ENCODE results near the gene GDF7. TPM values are rescaled to one million over a fixed set of nuclear protein-coding genes. Genes with fewer than 3 reads are reported as not detected.

GDF7 gene
- total and polyA plus RNA-seq, 12 donors, result 0.10 to 1.2 (median 0.58) TPM

DNA sequence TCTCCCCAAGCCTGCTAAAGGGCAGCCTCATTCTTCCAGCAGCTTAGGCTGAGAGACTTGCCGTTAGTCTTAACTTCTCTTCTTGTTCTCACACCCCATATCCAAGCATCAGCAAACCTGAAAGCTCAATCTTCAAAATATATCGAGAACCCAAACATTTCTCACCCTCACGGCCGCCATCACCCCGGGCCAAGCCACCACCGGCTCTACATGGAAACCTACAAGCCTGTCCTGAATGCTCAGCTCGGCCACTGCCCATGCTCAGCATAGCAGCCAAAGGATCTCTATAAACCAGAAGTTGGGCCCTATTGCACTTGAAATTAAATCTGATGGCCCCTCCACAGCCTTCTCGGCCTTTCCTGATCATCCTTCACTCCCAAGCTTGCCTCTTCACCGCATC lies 18.1 kb upstream of the GDF7 start:
- H3K4me3 ChIP-seq, result no peak overlapping the region
- WGBS, 2 donors, result 95 to 96% methylated on average over 9 of the region's 9 CpGs
- H3K36me3 ChIP-seq, result peaks cover 0 to 30% (median 12%) of the 10 kb centered on the region in 9 donors
- no peak overlapping the region for H3K27ac ChIP-seq
- DNase-seq, result no peak
- no peaks in the 10 kb centered on the region for H3K27me3 ChIP-seq
- no peak for TF ChIP-seq CTCF (IDR thresholded peaks at IDR 0.05)
- ATAC-seq, result no peak
- intact Hi-C loops (cut with DNase I), result no loop called here
- no peaks in the 10 kb centered on the region for H3K9me3 ChIP-seq
- peaks cover 3 to 39% (median 35%) of the 10 kb centered on the region in 9 donors for H3K4me1 ChIP-seq

- DNase-seq (no peak), ATAC-seq (no peak)
- TF ChIP-seq CTCF (IDR thresholded peaks at IDR 0.05), result no peak
- intact Hi-C loops (cut with DNase I), result no loop called here
- 82 to 90% methylated on average over 11 of the region's 11 CpGs for WGBS, 2 donors
- H3K36me3 ChIP-seq, result peaks cover 0 to 23% (median 8%) of the 10 kb centered on the region in 9 donors
- H3K4me3 ChIP-seq, result peak overlapping the region in 5 of 10 donors; percentile 72 to 99 (median 91)
- peaks cover 3 to 39% (median 35%) of the 10 kb centered on the region in 9 donors for H3K4me1 ChIP-seq
- no peaks in the 10 kb centered on the region for H3K9me3 ChIP-seq
- H3K27ac ChIP-seq, result no peak overlapping the region
- H3K27me3 ChIP-seq, result no peaks in the 10 kb centered on the region
These were observed 17.4 kb upstream of the GDF7 start for GRCh38 chr2:20649576-20649975.

- Histone ChIP-seq H3K36me3 (peaks cover 0 to 19% (median 4%) of the 10 kb centered on the region in 9 donors), H3K9me3 (no peaks in the 10 kb centered on the region), H3K4me3 (peak overlapping the region; percentile 72 to 99 (median 94)), H3K27ac (peak overlapping the region in 2 of 10 donors; percentile 91 to 97), H3K4me1 (peaks cover 3 to 39% (median 35%) of the 10 kb centered on the region in 9 donors), H3K27me3 (no peaks in the 10 kb centered on the region)
- WGBS, 2 donors, result 72 to 81% methylated on average over 7 of the region's 7 CpGs
- TF ChIP-seq CTCF (IDR thresholded peaks at IDR 0.05), result no peak
- intact Hi-C loops (cut with DNase I), result loop anchor here in 1 of 10 donors (5.0 kb wide), 1 partner anchor 748 kb away; the partner anchor contains the start of gene TTC32
- ATAC-seq, result no peak
- DNase-seq, result no peak
These were observed 17.0 kb upstream of the GDF7 start for GRCh38 chr2:20649976-20650375.

GRCh38 chr2:20650393-20650876 lies 16.5 kb upstream of the GDF7 start:
- Histone ChIP-seq H3K27me3 (peaks cover 0 to under 1% (median 0%) of the 10 kb centered on the region in 7 donors), H3K27ac (peak overlapping the region; percentile 22 to 97 (median 90)), H3K4me1 (peaks cover 3 to 39% (median 35%) of the 10 kb centered on the region in 9 donors), H3K9me3 (no peaks in the 10 kb centered on the region), H3K36me3 (peaks cover 0 to 14% (median 0%) of the 10 kb centered on the region in 9 donors), H3K4me3 (peak overlapping the region; percentile 72 to 99 (median 94))
- no peak for TF ChIP-seq CTCF (IDR thresholded peaks at IDR 0.05)
- ATAC-seq (peak in 7 of 8 donors; percentile 0 to 29 (median 1)), DNase-seq (no peak)
- intact Hi-C loops (cut with DNase I), result loop anchor here in 1 of 10 donors (5.0 kb wide), 1 partner anchor 748 kb away; the partner anchor contains the start of gene TTC32
- WGBS, 2 donors, result 15 to 17% methylated on average over 19 of the region's 19 CpGs
